Endothelial cell of umbilical vein (primary cell): ENCODE results near the gene HERPUD1. TPM values are rescaled to one million over a fixed set of nuclear protein-coding genes. Genes with fewer than 3 reads are reported as not detected.

Experiments
- BruUV-seq: library from RNA; stranded (reverse); fragments of 400-500 nt; replicated peaks from 2 replicates; lab custom pipeline; 2021; lab: Mats Ljungman, UMichigan
- CTCF ChIA-PET: fragments of 300-600, 350-600 bp; sonication (Branson Sonifier 250); formaldehyde crosslinking; loops from one replicate; lab custom pipeline; 2021; ENCODE audit warnings: antibody characterized with exemption, inconsistent platforms; lab: Charles Lee
- POLR2A ChIA-PET: fragments of 300-600, 350-600 bp; sonication (Branson Sonifier 250); formaldehyde crosslinking; loops from one replicate; lab custom pipeline; 2021; ENCODE audit warnings: antibody characterized with exemption, inconsistent platforms; lab: Charles Lee
- DNase-seq: peaks from one replicate; pipeline ENCODE4 v3.0.0-alpha.2; 2011; ENCODE audit warnings: low read depth, low spot score
- FAIRE-seq: peaks from 2 replicates; lab custom pipeline; 2011; peaks lifted over from hg19 to GRCh38; lab: Jason Lieb, UNC
- H2AFZ ChIP-seq: 2 replicates; pipeline ENCODE4 v1.6.0; 2012; ENCODE audit warnings: low read depth, low read length, control low read depth, inconsistent platforms
- H3K27ac ChIP-seq: 2 replicates; pipeline ENCODE4 v1.5.1; 2011; ENCODE audit warnings: low read depth, mild to moderate bottlenecking, control low read depth, low read length, moderate library complexity; ENCODE audit not compliant: insufficient read depth
- H3K27me3 ChIP-seq, 2 experiments: 2 replicates each; pipeline versions ENCODE4 v1.6.0 to v1.6.1; 2011; ENCODE audit warnings: low read length in 2 of 2, mixed read lengths in 1 of 2; ENCODE audit not compliant: control insufficient read depth in 2 of 2, insufficient read depth in 2 of 2
- H3K36me3 ChIP-seq, 2 experiments: 2 replicates in 1 of 2; 3 replicates in 1 of 2; pipeline ENCODE4 v1.5.1; 2011; ENCODE audit warnings: low read length in 2 of 2, mild to moderate bottlenecking in 1 of 2, moderate library complexity in 1 of 2; ENCODE audit not compliant: control insufficient read depth in 2 of 2, insufficient read depth in 2 of 2; ENCODE audit errors: extremely low read depth in 1 of 2
- H3K4me1 ChIP-seq: 3 replicates; pipeline ENCODE4 v1.5.1; 2011; ENCODE audit warnings: mild to moderate bottlenecking, low read length; ENCODE audit not compliant: control insufficient read depth, insufficient read depth; ENCODE audit errors: extremely low read depth
- H3K4me2 ChIP-seq: 2 replicates; pipeline ENCODE4 v1.6.1; 2011; ENCODE audit warnings: low read length, control low read depth, mixed read lengths; ENCODE audit not compliant: insufficient read depth
- H3K4me3 ChIP-seq, 3 experiments: fragments of 200-600 bp in 1 of 3; sonication (generic), shearing (Covaris generic) in 1 of 3; replicated peaks in 1 of 3; 2 replicates each; pipeline ENCODE4 v1.5.1; 2011 to 2016; ENCODE audit warnings: control low read depth in 3 of 3, low read length in 3 of 3, mild to moderate bottlenecking in 2 of 3, inconsistent platforms in 1 of 3, low read depth in 1 of 3, moderate library complexity in 1 of 3; ENCODE audit not compliant: insufficient read depth in 1 of 3
- H3K79me2 ChIP-seq: 2 replicates; pipeline ENCODE4 v1.6.0; 2012; ENCODE audit warnings: low read length, inconsistent platforms; ENCODE audit not compliant: control insufficient read depth, insufficient read depth
- H3K9ac ChIP-seq: replicated peaks from 2 replicates; pipeline ENCODE3; 2011; ENCODE audit warnings: low read length, control low read depth; ENCODE audit not compliant: insufficient read depth; ENCODE audit errors: extremely low read depth
- H3K9me1 ChIP-seq: replicated peaks from 3 replicates; pipeline ENCODE4 v1.6.0; 2011; ENCODE audit warnings: mild to moderate bottlenecking, low read length; ENCODE audit not compliant: control insufficient read depth, insufficient read depth; ENCODE audit errors: extremely low read depth
- H3K9me3 ChIP-seq: replicated peaks from 2 replicates; pipeline ENCODE4 v1.5.1; 2012; ENCODE audit warnings: low read length, inconsistent platforms; ENCODE audit not compliant: control insufficient read depth, insufficient read depth
- H4K20me1 ChIP-seq: replicated peaks from 2 replicates; pipeline ENCODE3; 2011; ENCODE audit warnings: mild to moderate bottlenecking, low read length; ENCODE audit not compliant: control insufficient read depth, insufficient read depth; ENCODE audit errors: extremely low read depth
- EZH2 ChIP-seq: IDR thresholded peaks from 2 replicates; pipeline ENCODE4 v1.6.1; 2012; ENCODE audit warnings: borderline replicate concordance, low read depth, mild to moderate bottlenecking, moderate library complexity, low read length, inconsistent platforms; ENCODE audit not compliant: severe bottlenecking
- FOS ChIP-seq: IDR thresholded peaks from 2 replicates; pipeline ENCODE4 v1.6.1; 2011; ENCODE audit warnings: mild to moderate bottlenecking, low read length, moderate library complexity, borderline replicate concordance; ENCODE audit not compliant: insufficient read depth
- GATA2 ChIP-seq: IDR thresholded peaks from 2 replicates; pipeline ENCODE4 v1.7.0; 2011; ENCODE audit warnings: low read depth, mild to moderate bottlenecking, moderate library complexity, mixed read lengths, low read length; ENCODE audit not compliant: insufficient read length, insufficient read depth
- JUN ChIP-seq: IDR thresholded peaks from 2 replicates; pipeline ENCODE4 v1.6.1; 2011; ENCODE audit warnings: borderline replicate concordance, low read depth; ENCODE audit not compliant: insufficient read length, insufficient read depth
- POLR2A ChIP-seq: IDR thresholded peaks from 2 replicates; pipeline ENCODE4 v1.6.1; 2012; ENCODE audit warnings: low read depth, mild to moderate bottlenecking, control low read depth, low read length
- POLR2AphosphoS5 ChIP-seq: IDR thresholded peaks from 2 replicates; pipeline ENCODE4 v1.6.1; 2012; ENCODE audit warnings: low read depth, mild to moderate bottlenecking, control low read depth, low read length, moderate library complexity; ENCODE audit not compliant: insufficient read depth
- dilution Hi-C: fragments of 300-500 bp; cut with MboI; formaldehyde crosslinking; loops from one replicate; pipeline ENCODE4 v1.15.0; 2019; ENCODE audit warnings: low sequenced_read_pairs; ENCODE audit not compliant: extremely low pct_ligation_motif_present
- intact Hi-C: fragments of 100-400 bp; cut with micrococcal nuclease; formaldehyde crosslinking; loops from one replicate; pipeline ENCODE4 v1.10.0; 2022
- polyA plus RNA-seq, 4 experiments: library from polyadenylated mRNA; depleted of rRNA in 3 of 4; stranded (reverse) in 3 of 4; unstranded in 1 of 4; fragments of >200 nt; gene quantifications; 2 replicates each; pipeline versions ENCODE4 v1.2.1 to v1.2.3, GENCODE V29; 2011 to 2012; ENCODE audit warnings: missing spikeins in 1 of 4
- total RNA-seq: library from RNA; stranded (reverse); gene quantifications from 2 replicates; pipeline ENCODE4 v1.2.3, GENCODE V29; 2021
- TF ChIP-seq, protein P1 (sequence below): IDR thresholded peaks from 2 replicates; pipeline ENCODE4 v1.6.1; 2011; ENCODE audit not compliant: insufficient read depth, insufficient read length
- TF ChIP-seq, protein P2 (sequence below), 2 donors: IDR thresholded peaks; 1 replicate in 1 of 2; 2 replicates in 1 of 2; pipeline ENCODE4 v1.5.1; 2011; ENCODE audit warnings: low read length in 2 of 2, mild to moderate bottlenecking in 2 of 2, moderate library complexity in 2 of 2, control low read depth in 1 of 2, inconsistent platforms in 1 of 2, low read depth in 1 of 2; ENCODE audit not compliant: insufficient read depth in 1 of 2; ENCODE audit errors: extremely low read depth in 1 of 2

Gene HERPUD1
- total and polyA plus RNA-seq, 2 donors (not counting 3 experiments of a cell fraction or from before 2014, with no cell fraction given): 107 to 109 TPM

- FAIRE-seq: no peak
- H3K9me3 ChIP-seq: no peaks in the 10 kb centered on the region
- no peaks in the 10 kb centered on the region for H3K4me1 ChIP-seq
- ChIA-PET POLR2A (no interaction called here), CTCF (interaction anchor here (0.6 to 1.7 kb wide), 6 partner anchors 9 to 32 kb away, joined by 3 to 5 read pairs (median 4); partner anchors contain the start of gene NLRC5)
- no peaks in the 10 kb centered on the region for H4K20me1 ChIP-seq
- BruUV-seq: no TSS peak
- dilution Hi-C loops (no loop called here), intact Hi-C loops (no loop called here)
- TF ChIP-seq EZH2 (no peak), GATA2 (no peak), POLR2A (no peak), FOS (no peak), JUN (no peak), POLR2AphosphoS5 (no peak)
- TF ChIP-seq, protein P1, sequence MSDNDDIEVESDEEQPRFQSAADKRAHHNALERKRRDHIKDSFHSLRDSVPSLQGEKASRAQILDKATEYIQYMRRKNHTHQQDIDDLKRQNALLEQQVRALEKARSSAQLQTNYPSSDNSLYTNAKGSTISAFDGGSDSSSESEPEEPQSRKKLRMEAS: no peak
- TF ChIP-seq, protein P2, sequence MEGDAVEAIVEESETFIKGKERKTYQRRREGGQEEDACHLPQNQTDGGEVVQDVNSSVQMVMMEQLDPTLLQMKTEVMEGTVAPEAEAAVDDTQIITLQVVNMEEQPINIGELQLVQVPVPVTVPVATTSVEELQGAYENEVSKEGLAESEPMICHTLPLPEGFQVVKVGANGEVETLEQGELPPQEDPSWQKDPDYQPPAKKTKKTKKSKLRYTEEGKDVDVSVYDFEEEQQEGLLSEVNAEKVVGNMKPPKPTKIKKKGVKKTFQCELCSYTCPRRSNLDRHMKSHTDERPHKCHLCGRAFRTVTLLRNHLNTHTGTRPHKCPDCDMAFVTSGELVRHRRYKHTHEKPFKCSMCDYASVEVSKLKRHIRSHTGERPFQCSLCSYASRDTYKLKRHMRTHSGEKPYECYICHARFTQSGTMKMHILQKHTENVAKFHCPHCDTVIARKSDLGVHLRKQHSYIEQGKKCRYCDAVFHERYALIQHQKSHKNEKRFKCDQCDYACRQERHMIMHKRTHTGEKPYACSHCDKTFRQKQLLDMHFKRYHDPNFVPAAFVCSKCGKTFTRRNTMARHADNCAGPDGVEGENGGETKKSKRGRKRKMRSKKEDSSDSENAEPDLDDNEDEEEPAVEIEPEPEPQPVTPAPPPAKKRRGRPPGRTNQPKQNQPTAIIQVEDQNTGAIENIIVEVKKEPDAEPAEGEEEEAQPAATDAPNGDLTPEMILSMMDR (IDR thresholded peaks at IDR 0.05; ENCODE audit: extremely low read depth in 1 of 2, insufficient read depth in 1 of 2, low read depth in 1 of 2, low read length in 2 of 2): no peak
- no peaks in the 10 kb centered on the region for H3K79me2 ChIP-seq
- H3K4me2 ChIP-seq: no peak overlapping the region
- H3K27me3 ChIP-seq: no peaks in the 10 kb centered on the region
- DNase-seq: no peak
- no peaks in the 10 kb centered on the region for H3K36me3 ChIP-seq
- H3K27ac ChIP-seq: no peak overlapping the region
- no peak overlapping the region for H3K4me3 ChIP-seq
- no peak overlapping the region for H2AFZ ChIP-seq
- H3K9ac ChIP-seq: no peak overlapping the region
- no peaks in the 10 kb centered on the region for H3K9me1 ChIP-seq
These were observed 45.3 kb downstream of the HERPUD1 start for GRCh38 chr16:56977216-56977615.
